ENCODE data around the gene SECISBP2L.

SECISBP2L gene

DNA sequence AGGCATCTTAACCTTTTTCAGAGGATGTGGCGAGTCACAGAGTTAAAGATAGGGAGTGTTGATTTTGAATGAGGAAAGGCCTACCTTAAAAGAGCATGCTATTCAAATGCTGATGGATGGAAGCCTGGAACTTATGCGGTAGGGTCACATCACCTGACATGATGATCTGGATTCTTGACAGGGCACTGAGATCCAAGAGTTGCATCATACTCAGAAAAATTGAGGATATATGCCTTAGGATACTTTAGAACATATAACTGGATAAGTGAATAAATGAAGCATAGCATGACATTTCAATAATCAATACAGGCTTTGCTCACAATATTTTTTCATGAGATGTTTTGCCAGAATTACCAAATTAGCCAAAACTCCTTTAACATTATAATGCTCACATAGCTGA is 20.1 kb upstream of the SECISBP2L start:
- CTCF ChIA-PET, result no interaction called here
- DNase-seq (ENCODE audit: extremely low spot score), result no peak
- POLR2A ChIA-PET, result no interaction called here
- TF ChIP-seq, protein P1, sequence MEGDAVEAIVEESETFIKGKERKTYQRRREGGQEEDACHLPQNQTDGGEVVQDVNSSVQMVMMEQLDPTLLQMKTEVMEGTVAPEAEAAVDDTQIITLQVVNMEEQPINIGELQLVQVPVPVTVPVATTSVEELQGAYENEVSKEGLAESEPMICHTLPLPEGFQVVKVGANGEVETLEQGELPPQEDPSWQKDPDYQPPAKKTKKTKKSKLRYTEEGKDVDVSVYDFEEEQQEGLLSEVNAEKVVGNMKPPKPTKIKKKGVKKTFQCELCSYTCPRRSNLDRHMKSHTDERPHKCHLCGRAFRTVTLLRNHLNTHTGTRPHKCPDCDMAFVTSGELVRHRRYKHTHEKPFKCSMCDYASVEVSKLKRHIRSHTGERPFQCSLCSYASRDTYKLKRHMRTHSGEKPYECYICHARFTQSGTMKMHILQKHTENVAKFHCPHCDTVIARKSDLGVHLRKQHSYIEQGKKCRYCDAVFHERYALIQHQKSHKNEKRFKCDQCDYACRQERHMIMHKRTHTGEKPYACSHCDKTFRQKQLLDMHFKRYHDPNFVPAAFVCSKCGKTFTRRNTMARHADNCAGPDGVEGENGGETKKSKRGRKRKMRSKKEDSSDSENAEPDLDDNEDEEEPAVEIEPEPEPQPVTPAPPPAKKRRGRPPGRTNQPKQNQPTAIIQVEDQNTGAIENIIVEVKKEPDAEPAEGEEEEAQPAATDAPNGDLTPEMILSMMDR (IDR thresholded peaks at IDR 0.05; ENCODE audit: control extremely low read depth, extremely low read depth, low read depth, missing control alignments), result no peak

DNA sequence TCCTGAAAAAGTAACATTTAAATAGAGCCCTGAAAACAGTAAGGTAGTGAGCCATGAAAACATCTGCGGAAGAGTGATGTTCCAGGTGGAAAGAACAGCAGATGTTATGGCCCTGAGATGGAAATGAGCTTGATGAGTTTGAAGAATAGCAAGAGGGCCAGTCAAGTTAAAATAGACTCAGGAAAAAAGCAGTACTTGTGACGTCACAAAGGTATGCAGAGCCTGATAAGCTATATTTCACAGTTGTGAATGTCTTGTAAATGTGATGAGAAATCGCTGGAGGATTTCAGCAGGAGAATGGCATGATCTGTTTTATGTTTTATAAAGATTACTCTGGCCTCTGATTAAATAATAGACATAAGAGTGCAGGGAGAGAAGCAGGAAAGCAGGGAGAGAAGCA is 18.6 kb upstream of the SECISBP2L start:
- ChIA-PET POLR2A (no interaction called here), CTCF (no interaction called here)
- TF ChIP-seq, protein P1 (IDR thresholded peaks at IDR 0.05; ENCODE audit: control extremely low read depth, extremely low read depth, low read depth, missing control alignments), result no peak
- no peak for DNase-seq (ENCODE audit: extremely low spot score)

DNA sequence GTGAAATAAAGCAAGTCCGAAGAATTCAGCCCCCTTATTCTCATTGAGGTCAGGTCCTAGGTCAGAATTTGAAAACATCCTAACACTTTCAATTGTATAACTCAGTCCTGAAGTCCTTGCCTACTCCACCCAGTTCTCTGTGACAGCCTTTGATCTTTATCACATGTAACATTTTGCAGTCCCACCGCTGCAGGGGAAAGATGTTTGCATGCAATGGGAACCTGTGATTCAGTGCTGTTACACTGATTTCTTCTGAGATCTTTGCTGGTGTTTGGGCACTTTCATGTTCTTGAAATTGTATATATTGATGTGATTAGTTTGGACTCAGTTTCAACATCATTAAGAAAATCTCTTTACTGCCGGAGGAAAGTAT is 18.0 kb upstream of the SECISBP2L start:
- no peak for DNase-seq (ENCODE audit: extremely low spot score)
- POLR2A ChIA-PET, result no interaction called here
- TF ChIP-seq, protein P1 (IDR thresholded peaks at IDR 0.05; ENCODE audit: control extremely low read depth, extremely low read depth, low read depth, missing control alignments), result no peak
- CTCF ChIA-PET, result no interaction called here

DNA sequence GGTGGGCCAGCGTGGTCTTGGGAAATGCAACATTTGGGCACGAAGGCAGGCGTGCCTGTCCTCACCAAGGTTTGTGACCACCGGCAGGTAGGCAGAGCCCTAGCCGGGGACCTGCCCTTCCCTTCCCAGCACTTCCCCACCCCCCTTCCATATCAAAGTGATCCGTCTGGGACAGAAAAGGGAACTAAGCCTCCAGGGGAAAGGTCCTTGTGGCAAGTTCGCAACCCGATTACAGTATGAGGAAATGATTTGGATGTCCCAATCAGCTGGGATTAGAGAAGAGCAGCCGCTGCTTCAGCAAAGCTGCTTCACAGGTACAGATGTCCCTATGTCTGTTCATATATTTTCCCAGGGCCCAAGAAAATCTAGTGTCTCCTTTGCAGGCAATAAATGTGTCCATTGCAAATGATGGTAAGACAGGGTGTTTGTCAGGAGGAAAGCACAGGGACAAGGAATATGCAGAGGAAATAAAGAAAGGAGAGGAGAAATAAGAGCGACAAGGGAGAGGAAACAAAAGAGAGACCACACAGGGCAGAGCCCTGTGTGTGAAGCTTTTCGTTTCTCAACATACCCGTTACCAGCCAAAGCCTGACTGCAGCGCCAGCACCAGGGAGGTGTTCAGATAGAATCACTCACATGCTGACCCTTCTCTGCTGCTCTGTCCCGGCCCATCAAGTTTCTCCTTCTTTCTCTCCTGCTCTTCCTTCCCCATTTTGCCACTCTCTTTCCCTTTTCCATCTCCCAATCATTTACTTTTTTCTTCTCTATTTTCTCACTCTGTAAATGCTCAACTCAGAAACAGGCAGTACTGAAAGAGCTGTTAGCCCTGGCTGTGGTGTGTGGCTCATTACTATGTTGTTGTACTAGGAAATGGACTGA is 17.4 kb upstream of the SECISBP2L start:
- CTCF ChIA-PET, result interaction anchor here (1.8 kb wide), 1 partner anchor 17 kb away, joined by 9 read pairs; the partner anchor contains the start of gene SECISBP2L
- TF ChIP-seq, protein P1 (IDR thresholded peaks at IDR 0.05; ENCODE audit: control extremely low read depth, extremely low read depth, low read depth, missing control alignments), result no peak
- DNase-seq (ENCODE audit: extremely low spot score), result no peak
- POLR2A ChIA-PET, result no interaction called here

DNA sequence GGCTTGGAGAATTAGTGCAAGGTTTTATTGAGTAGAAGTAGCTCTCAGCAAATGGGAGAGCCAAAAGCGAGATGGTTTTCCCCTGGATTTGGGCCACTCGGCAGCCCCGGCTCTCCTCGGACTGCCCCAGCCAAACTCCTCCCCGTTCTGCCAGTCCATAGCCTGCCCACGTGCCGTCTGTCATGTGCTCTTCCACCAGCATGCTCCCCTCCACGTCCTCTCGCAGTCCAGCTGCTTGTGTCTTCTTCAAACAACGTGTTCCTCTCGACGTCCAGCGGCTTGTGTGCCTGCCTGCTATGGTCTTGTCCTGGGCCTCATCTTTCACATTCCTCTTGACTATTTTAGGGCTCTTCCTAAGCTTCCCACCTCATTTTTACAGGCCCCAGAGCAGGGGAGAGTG is 16.7 kb upstream of the SECISBP2L start:
- CTCF ChIA-PET, result interaction anchor here (1.1 to 1.8 kb wide), 2 partner anchors 12 to 16 kb away, joined by 3 to 9 read pairs; partner anchors contain the start of gene SECISBP2L
- TF ChIP-seq, protein P1 (IDR thresholded peaks at IDR 0.05; ENCODE audit: control extremely low read depth, extremely low read depth, low read depth, missing control alignments), result no peak
- POLR2A ChIA-PET, result no interaction called here
- no peak for DNase-seq (ENCODE audit: extremely low spot score)

DNA sequence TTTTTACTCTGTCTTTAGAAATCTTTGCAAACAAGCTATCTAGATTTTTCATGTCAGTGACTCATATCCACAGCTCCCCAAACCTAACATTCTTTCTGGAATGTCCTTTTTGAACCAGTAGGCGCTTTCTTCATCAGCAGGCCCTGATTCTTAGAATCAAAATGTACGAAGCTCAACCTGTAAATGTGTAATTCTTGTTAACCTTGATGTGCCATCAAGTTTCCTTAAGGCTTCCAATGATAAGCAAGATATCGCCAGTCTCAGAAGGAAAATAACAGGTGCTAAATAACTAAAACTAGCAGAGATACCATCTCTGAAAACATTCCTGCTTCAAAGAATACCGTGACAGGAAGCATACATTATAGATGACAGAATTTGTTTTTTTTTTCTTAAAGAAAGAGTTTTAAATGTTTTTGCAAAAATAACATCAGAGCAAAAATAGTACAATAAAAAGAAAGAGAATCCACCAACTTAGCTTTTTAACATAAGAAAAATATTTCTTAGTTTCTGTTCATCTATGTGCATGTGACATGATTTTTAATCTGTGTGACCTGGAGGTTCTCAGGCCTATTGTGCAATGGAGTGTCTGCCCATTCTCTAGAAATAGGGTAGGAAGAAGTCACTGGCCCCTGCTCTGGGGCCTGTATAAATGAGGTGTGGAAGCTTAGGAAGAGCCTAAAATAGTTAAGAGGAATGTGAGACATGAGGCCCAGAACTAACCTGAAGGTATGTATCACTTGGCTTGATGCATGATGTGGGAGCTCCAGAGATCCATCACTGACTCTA is 14.7 kb upstream of the SECISBP2L start:
- TF ChIP-seq, protein P1 (IDR thresholded peaks at IDR 0.05; ENCODE audit: control extremely low read depth, extremely low read depth, low read depth, missing control alignments), result no peak
- ChIA-PET POLR2A (no interaction called here), CTCF (interaction anchor here (0.9 to 3.3 kb wide), 6 partner anchors 8 to 32 kb away, joined by 3 to 15 read pairs (median 4); partner anchors contain the start of gene SECISBP2L)
- DNase-seq (ENCODE audit: extremely low spot score), result no peak
